Panc1 (cell line): ENCODE results near the gene INAFM2. TPM values are rescaled to one million over a fixed set of nuclear protein-coding genes. Genes with fewer than 3 reads are reported as not detected.

Experiments
- ATAC-seq: fragments of 200-7000 bp; cut with Tn5 transposase; 2 replicates; pipeline ENCODE4 v1.9.1; 2020; ENCODE audit warnings: mild to moderate bottlenecking, moderate library complexity
- BruUV-seq: library from RNA; stranded (reverse); fragments of 400-500 nt; replicated peaks from 2 replicates; lab custom pipeline; 2021; lab: Mats Ljungman, UMichigan
- CTCF ChIA-PET: fragments of 300-600 bp; sonication (Branson Sonifier 250); formaldehyde crosslinking; loops from one replicate; lab custom pipeline; 2022; ENCODE audit warnings: antibody characterized with exemption; lab: Charles Lee
- POLR2A ChIA-PET: fragments of 300-600 bp; sonication (Branson Sonifier 250); formaldehyde crosslinking; loops from one replicate; lab custom pipeline; 2022; ENCODE audit warnings: antibody characterized with exemption; lab: Charles Lee
- DNase-seq: peaks from one replicate; pipeline ENCODE4 v3.0.0-alpha.2; 2010; ENCODE audit warnings: low read depth, low spot score
- H3K27ac ChIP-seq: 2 replicates; pipeline ENCODE4 v1.5.1; 2011; ENCODE audit warnings: mild to moderate bottlenecking, low read length, inconsistent platforms
- H3K27me3 ChIP-seq: fragments of 200-500 bp; sonication (Bioruptor generic); 2 replicates; pipeline ENCODE4 v1.6.0; 2014; ENCODE audit warnings: low read length, inconsistent platforms; ENCODE audit not compliant: control insufficient read depth, insufficient read depth
- H3K36me3 ChIP-seq: fragments of 200-500 bp; sonication (Bioruptor generic); 2 replicates; pipeline ENCODE4 v1.5.1; 2014; ENCODE audit warnings: inconsistent platforms, mild to moderate bottlenecking, low read length, moderate library complexity; ENCODE audit not compliant: control insufficient read depth, insufficient read depth
- H3K4me1 ChIP-seq: 2 replicates; pipeline ENCODE4 v1.5.1; 2011; ENCODE audit warnings: inconsistent platforms, mild to moderate bottlenecking, low read length, moderate library complexity; ENCODE audit not compliant: control insufficient read depth, insufficient read depth
- H3K4me3 ChIP-seq, 2 experiments: 2 replicates each; pipeline ENCODE4 v1.5.1; 2011 to 2012; ENCODE audit warnings: low read depth in 2 of 2, low read length in 2 of 2, mild to moderate bottlenecking in 2 of 2, inconsistent platforms in 1 of 2, moderate library complexity in 1 of 2
- H3K9me3 ChIP-seq: fragments of 200-500 bp; sonication (Bioruptor generic); 2 replicates; pipeline ENCODE4 v1.5.1; 2014; ENCODE audit warnings: low read depth, mild to moderate bottlenecking, inconsistent platforms, low read length, moderate library complexity; ENCODE audit not compliant: control insufficient read depth, insufficient read depth
- POLR2AphosphoS5 ChIP-seq: IDR thresholded peaks from 2 replicates; pipeline ENCODE4 v1.6.1; 2012; ENCODE audit warnings: mild to moderate bottlenecking, low read depth, low read length, moderate library complexity
- REST ChIP-seq, 2 experiments: IDR thresholded peaks; 2 replicates each; pipeline ENCODE4 v1.6.1; 2011 to 2012; ENCODE audit warnings: low read depth in 2 of 2, control low read depth in 1 of 2, low read length in 1 of 2, mild to moderate bottlenecking in 1 of 2, moderate library complexity in 1 of 2; ENCODE audit not compliant: insufficient read depth in 1 of 2
- SIN3A ChIP-seq: IDR thresholded peaks from 2 replicates; pipeline ENCODE4 v1.6.1; 2012; ENCODE audit warnings: low read depth, mild to moderate bottlenecking, low read length, moderate library complexity, borderline replicate concordance; ENCODE audit not compliant: insufficient read depth
- TCF7L2 ChIP-seq: IDR thresholded peaks from 2 replicates; pipeline ENCODE4 v1.6.1; 2011; ENCODE audit warnings: mild to moderate bottlenecking, low read depth, low read length, inconsistent platforms
- in situ Hi-C: cut with HindIII; loops from 2 replicates; pipeline ENCODE4 v1.10.0; 2016; ENCODE audit warnings: low sequenced_read_pairs, low pct_unique_long_range_greater_than_20kb
- intact Hi-C: fragments of 100-400 bp; cut with micrococcal nuclease; formaldehyde crosslinking; loops from one replicate; pipeline ENCODE4 v1.10.0; 2022; ENCODE audit not compliant: unreplicated experiment
- total RNA-seq: library from RNA; stranded (reverse); gene quantifications from one replicate; pipeline ENCODE4 v1.2.1, GENCODE V29; 2021; ENCODE audit not compliant: unreplicated experiment
- TF ChIP-seq, protein P1 (sequence below): fragments of 450-650 bp; IDR thresholded peaks from 2 replicates; pipeline ENCODE4 v1.5.1; 2017; ENCODE audit warnings: mild to moderate bottlenecking

Gene INAFM2
- total RNA-seq, 1 experiment from 2014 or later: 10.4 TPM

DNA sequence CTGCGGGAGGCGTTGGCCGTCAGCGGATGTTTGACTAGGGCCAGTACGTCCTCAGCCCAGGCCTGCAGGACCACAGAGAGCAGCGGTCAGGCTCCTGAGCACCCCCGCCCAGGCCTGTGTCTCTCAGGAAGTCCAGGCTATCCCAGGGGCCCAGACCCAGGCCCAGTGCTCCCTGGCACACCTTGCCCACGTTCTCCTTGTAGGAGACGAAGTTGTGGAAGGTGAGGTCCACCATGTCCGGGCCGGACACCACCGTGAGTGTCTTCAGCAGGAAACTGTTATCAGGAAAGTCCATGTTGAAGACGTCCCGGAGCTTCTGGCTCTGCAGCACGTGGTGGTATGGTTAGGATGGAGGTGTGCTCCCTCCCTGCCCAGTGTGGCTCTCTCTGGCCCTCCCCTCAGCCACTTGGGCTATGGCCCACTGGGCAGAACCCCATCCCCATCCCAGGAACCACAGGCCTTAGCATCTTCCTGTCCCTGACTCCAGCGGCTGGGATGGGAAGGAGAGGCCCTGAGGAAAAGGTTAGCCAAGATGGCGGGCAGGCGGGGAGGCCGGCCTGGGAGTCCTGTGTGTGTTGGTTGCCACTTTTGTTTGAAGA is 21.1 kb upstream of the INAFM2 start:
- TF ChIP-seq, protein P1, sequence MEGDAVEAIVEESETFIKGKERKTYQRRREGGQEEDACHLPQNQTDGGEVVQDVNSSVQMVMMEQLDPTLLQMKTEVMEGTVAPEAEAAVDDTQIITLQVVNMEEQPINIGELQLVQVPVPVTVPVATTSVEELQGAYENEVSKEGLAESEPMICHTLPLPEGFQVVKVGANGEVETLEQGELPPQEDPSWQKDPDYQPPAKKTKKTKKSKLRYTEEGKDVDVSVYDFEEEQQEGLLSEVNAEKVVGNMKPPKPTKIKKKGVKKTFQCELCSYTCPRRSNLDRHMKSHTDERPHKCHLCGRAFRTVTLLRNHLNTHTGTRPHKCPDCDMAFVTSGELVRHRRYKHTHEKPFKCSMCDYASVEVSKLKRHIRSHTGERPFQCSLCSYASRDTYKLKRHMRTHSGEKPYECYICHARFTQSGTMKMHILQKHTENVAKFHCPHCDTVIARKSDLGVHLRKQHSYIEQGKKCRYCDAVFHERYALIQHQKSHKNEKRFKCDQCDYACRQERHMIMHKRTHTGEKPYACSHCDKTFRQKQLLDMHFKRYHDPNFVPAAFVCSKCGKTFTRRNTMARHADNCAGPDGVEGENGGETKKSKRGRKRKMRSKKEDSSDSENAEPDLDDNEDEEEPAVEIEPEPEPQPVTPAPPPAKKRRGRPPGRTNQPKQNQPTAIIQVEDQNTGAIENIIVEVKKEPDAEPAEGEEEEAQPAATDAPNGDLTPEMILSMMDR: no peak
- no peak overlapping the region for H3K27ac ChIP-seq
- H3K27me3 ChIP-seq: no peaks in the 10 kb centered on the region
- no peak for DNase-seq
- no peak overlapping the region for H3K4me3 ChIP-seq
- no TSS peak for BruUV-seq
- peaks cover 2% of the 10 kb centered on the region; the same call in 1 of the 2 replicates for H3K4me1 ChIP-seq
- intact Hi-C loops (no loop called here), in situ Hi-C loops (no loop called here)
- no peaks in the 10 kb centered on the region for H3K36me3 ChIP-seq
- POLR2A ChIA-PET: no interaction called here
- ATAC-seq: no peak
- CTCF ChIA-PET: interaction anchor here (1.1 kb wide), 1 partner anchor 36 kb away, joined by 3 read pairs; no protein-coding TSS in a partner anchor
- H3K9me3 ChIP-seq: peaks cover 6% of the 10 kb centered on the region; the same call in 1 of the 2 replicates

DNA sequence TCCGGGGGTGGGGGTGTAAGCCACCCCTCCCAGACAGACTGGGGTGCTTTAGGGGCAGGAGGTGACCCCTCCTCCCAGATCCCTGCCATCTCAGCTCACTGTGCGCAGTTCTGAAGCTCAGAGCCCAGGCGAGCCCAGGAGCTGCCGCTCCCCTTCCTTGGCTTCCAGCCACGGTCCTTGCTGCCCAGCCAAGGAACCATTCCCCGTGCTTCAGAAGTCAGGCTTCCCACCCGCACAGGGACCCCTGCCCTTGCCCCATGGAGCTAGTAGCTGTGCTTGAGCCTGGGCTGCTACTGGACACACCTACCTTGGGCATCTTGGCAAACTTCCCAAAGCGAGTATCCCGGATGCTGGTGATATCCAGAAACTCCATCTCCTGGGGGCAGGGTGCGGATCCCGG is 20.5 kb upstream of the INAFM2 start:
- no peak for ATAC-seq
- H3K36me3 ChIP-seq: no peaks in the 10 kb centered on the region
- DNase-seq: no peak
- no peak overlapping the region for H3K27ac ChIP-seq
- H3K9me3 ChIP-seq: peaks cover 6% of the 10 kb centered on the region; the same call in 1 of the 2 replicates
- no TSS peak for BruUV-seq
- intact Hi-C loops: no loop called here
- H3K4me1 ChIP-seq: peaks cover 5% of the 10 kb centered on the region; the same call in 1 of the 2 replicates
- in situ Hi-C loops: no loop called here
- no peak for TF ChIP-seq SIN3A
- no peak for TF ChIP-seq POLR2AphosphoS5
- TF ChIP-seq, protein P1: no peak
- TF ChIP-seq REST (IDR thresholded peaks at IDR 0.05; ENCODE audit: insufficient read depth in 1 of 2, low read depth in 2 of 2, low read length in 1 of 2): no peak
- TF ChIP-seq TCF7L2: no peak
- no peaks in the 10 kb centered on the region for H3K27me3 ChIP-seq
- CTCF ChIA-PET: interaction anchor here (1.1 kb wide), 1 partner anchor 35 kb away, joined by 3 read pairs; no protein-coding TSS in a partner anchor
- POLR2A ChIA-PET: no interaction called here
- no peak overlapping the region for H3K4me3 ChIP-seq
